NT2/D1 (cell line): ENCODE measurements around the gene MMP17.

Experiments
- DNase-seq: peaks from one replicate; pipeline ENCODE4 v3.0.0-alpha.2; 2011; ENCODE audit warnings: low read depth, low spot score
- H3K27me3 ChIP-seq: 2 replicates; pipeline ENCODE4 v1.6.0; 2011; ENCODE audit warnings: mild to moderate bottlenecking; ENCODE audit not compliant: insufficient read length, insufficient read depth
- H3K36me3 ChIP-seq: 2 replicates; pipeline ENCODE4 v1.6.1; 2011; ENCODE audit warnings: mild to moderate bottlenecking, low read length, mixed read lengths; ENCODE audit not compliant: insufficient read depth, insufficient read length
- H3K4me1 ChIP-seq: 2 replicates; pipeline ENCODE4 v1.5.1; 2011; ENCODE audit not compliant: insufficient read depth, insufficient read length
- H3K4me3 ChIP-seq: 2 replicates; pipeline ENCODE4 v1.5.1; 2011; ENCODE audit warnings: low read depth; ENCODE audit not compliant: insufficient read length
- H3K9ac ChIP-seq: 2 replicates; pipeline ENCODE4 v1.6.0; 2011; ENCODE audit warnings: low read depth; ENCODE audit not compliant: insufficient read length
- H3K9me3 ChIP-seq: 2 replicates; pipeline ENCODE4 v1.5.1; 2011; ENCODE audit warnings: mild to moderate bottlenecking, low read length; ENCODE audit not compliant: insufficient read depth
- SUZ12 ChIP-seq: IDR thresholded peaks from 2 replicates; pipeline ENCODE4 v1.6.1; 2011; ENCODE audit not compliant: insufficient read length, insufficient read depth; ENCODE audit errors: extremely low read depth
- YY1 ChIP-seq: IDR thresholded peaks from 2 replicates; pipeline ENCODE4 v1.6.1; 2011; ENCODE audit not compliant: insufficient read length, insufficient read depth
- ZNF274 ChIP-seq: IDR thresholded peaks from 2 replicates; pipeline ENCODE4 v1.6.1; 2011; ENCODE audit warnings: mild to moderate bottlenecking, low read depth, low read length

MMP17 gene

GRCh38 chr12:131826097-131826928 lies 1.9 kb upstream of the MMP17 start:
- H3K4me3 ChIP-seq = no peak overlapping the region
- no peaks in the 10 kb centered on the region for H3K9me3 ChIP-seq
- no peak for DNase-seq
- H3K27me3 ChIP-seq = peaks cover 6% of the 10 kb centered on the region
- H3K9ac ChIP-seq = no peak overlapping the region
- no peak for TF ChIP-seq ZNF274
- no peak for TF ChIP-seq SUZ12
- H3K4me1 ChIP-seq = peaks cover 13% of the 10 kb centered on the region
- H3K36me3 ChIP-seq = no peaks in the 10 kb centered on the region

- no peak for DNase-seq
- Histone ChIP-seq H3K4me1 (peaks cover 23% of the 10 kb centered on the region), H3K27me3 (peaks cover 6% of the 10 kb centered on the region), H3K9ac (peak overlapping the region; percentile 97), H3K36me3 (no peaks in the 10 kb centered on the region), H3K9me3 (no peaks in the 10 kb centered on the region), H3K4me3 (peak overlapping the region; percentile 95)
- TF ChIP-seq ZNF274 (no peak), SUZ12 (no peak), YY1 (no peak)
Measured at GRCh38 chr12:131828671-131829355, 620 bp downstream of the MMP17 start.

GRCh38 chr12:131829356-131829747 lies 1.2 kb downstream of the MMP17 start:
- H3K36me3 ChIP-seq = no peaks in the 10 kb centered on the region
- no peak for DNase-seq
- H3K9ac ChIP-seq = peak overlapping the region; percentile 97
- TF ChIP-seq ZNF274 = no peak
- TF ChIP-seq YY1 = no peak
- TF ChIP-seq SUZ12 = no peak
- H3K4me1 ChIP-seq = peaks cover 23% of the 10 kb centered on the region
- H3K27me3 ChIP-seq = peaks cover 6% of the 10 kb centered on the region
- H3K4me3 ChIP-seq = peak overlapping the region; percentile 95
- no peaks in the 10 kb centered on the region for H3K9me3 ChIP-seq

- Histone ChIP-seq H3K36me3 (no peaks in the 10 kb centered on the region), H3K9me3 (no peaks in the 10 kb centered on the region), H3K27me3 (peaks cover 6% of the 10 kb centered on the region), H3K4me1 (peaks cover 23% of the 10 kb centered on the region), H3K4me3 (peak overlapping the region; percentile 95), H3K9ac (peak overlapping the region; percentile 97)
- TF ChIP-seq YY1 (no peak), SUZ12 (no peak), ZNF274 (no peak)
- no peak for DNase-seq
Measured at GRCh38 chr12:131829791-131830334, 1.7 kb downstream of the MMP17 start.

- Histone ChIP-seq H3K4me3 (peak overlapping the region; percentile 95), H3K9ac (peak overlapping the region; percentile 97)
- peak; percentile 68 for DNase-seq
Measured at GRCh38 chr12:131830335-131830913, 2.2 kb downstream of the MMP17 start.

GRCh38 chr12:131830914-131831571 lies 2.9 kb downstream of the MMP17 start:
- Histone ChIP-seq H3K9me3 (no peaks in the 10 kb centered on the region), H3K4me1 (peaks cover 23% of the 10 kb centered on the region), H3K27me3 (peaks cover 6% of the 10 kb centered on the region), H3K4me3 (peak overlapping the region; percentile 95), H3K36me3 (no peaks in the 10 kb centered on the region), H3K9ac (peak overlapping the region; percentile 97)
- TF ChIP-seq SUZ12 = no peak
- no peak for TF ChIP-seq YY1
- TF ChIP-seq ZNF274 = no peak
- no peak for DNase-seq

More at GRCh38 chr12:131830335-131830913, 2.2 kb downstream of the MMP17 start:
- Histone ChIP-seq H3K27me3 (peaks cover 6% of the 10 kb centered on the region), H3K36me3 (no peaks in the 10 kb centered on the region), H3K4me1 (peaks cover 23% of the 10 kb centered on the region), H3K9me3 (no peaks in the 10 kb centered on the region)
- TF ChIP-seq ZNF274 = no peak
- no peak for TF ChIP-seq SUZ12
- TF ChIP-seq YY1 = no peak
